Measurements from ENCODE around the gene MON2. TPM values are rescaled to one million over a fixed set of nuclear protein-coding genes. Genes with fewer than 3 reads are reported as not detected.
A peak's percentile ranks its signal among the peaks of the same experiment; 100 is the strongest.
"Not testable (repeated sequence)": the region's sequence is repeated elsewhere in the genome, so short reads cannot be mapped to it uniquely, and the experiment has no call there.

MON2 gene
- polyA plus RNA-seq (2013, experiment 1 of 2; ENCODE audit: insufficient read length), result 30.3 TPM
- polyA plus RNA-seq (2013, experiment 2 of 2; ENCODE audit: insufficient read length), result 32.0 TPM

DNA sequence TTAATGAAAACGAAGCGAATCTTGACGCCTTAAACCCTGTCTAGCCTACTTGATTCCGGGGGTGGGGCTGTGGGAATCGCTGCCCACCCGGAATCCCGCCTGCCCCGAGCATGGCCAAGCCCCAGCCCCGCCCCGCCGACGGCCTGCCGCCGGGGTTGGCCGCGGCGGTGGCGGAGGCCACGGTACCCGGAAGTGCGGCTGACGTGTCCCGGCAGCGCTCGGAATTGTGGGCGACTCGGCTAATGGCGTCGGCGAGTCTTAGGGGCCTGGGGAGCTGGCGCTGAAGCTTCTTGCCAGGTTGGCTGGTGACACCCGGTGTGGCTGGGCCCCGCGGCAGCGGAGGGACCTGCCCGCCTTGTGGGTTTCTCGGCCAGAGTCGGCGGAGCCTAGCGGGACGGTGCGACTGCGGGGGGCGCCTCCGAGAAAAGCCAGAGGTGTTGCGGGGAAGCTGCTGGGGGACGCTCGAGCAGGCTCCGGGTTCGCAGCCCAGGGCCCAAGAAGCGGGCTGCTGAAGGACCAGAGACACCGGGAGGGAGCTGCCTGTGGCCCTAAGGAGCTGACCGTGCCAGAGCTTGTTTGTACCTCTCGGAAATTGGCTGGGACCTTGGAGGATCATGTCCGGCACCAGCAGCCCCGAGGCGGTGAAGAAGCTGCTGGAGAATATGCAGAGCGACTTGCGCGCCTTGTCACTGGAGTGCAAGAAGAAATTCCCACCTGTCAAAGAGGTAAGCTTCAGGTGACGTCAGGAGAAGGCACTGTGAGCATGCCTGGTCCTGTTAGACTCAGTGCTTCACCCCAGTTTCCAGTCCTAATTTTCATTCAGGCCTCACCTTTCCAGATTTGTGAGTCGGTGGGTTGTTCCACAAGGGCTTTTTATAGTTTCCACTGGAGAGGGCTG is at the start of gene MON2:
Gene MON2 (plus strand): TSS at position 233 of the 898 bp plus-strand sequence. CDS start 382 bp downstream, at position 615.
- DNase-seq, result peak; percentile 86

DNA sequence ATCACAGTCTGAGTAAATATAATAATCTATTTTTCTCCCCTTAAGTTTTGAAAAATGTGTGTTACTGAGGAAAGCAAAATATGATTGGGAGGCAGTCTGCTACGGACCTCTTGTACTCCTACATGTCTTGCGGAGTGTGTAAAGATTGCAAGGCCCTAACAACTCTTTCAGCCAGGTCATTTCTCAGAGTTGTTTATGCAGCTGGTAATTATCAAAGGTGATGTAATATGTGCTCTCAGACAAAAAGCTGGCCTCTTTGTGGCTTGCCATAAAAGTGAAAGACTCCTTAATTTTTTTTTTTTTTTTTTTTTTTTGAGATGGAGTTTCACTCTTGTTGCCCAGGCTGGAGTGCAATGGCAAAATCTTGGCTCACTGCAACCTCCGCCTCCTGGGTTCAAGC is 40.5 kb upstream of the MON2 start:
- DNase-seq, result no peak

- no peak for DNase-seq
Observed at GRCh38 chr12:62429457-62429856, 37.2 kb upstream of the MON2 start.

GRCh38 chr12:62434494-62435302 is 31.9 kb upstream of the MON2 start:
- no peak for DNase-seq

DNA sequence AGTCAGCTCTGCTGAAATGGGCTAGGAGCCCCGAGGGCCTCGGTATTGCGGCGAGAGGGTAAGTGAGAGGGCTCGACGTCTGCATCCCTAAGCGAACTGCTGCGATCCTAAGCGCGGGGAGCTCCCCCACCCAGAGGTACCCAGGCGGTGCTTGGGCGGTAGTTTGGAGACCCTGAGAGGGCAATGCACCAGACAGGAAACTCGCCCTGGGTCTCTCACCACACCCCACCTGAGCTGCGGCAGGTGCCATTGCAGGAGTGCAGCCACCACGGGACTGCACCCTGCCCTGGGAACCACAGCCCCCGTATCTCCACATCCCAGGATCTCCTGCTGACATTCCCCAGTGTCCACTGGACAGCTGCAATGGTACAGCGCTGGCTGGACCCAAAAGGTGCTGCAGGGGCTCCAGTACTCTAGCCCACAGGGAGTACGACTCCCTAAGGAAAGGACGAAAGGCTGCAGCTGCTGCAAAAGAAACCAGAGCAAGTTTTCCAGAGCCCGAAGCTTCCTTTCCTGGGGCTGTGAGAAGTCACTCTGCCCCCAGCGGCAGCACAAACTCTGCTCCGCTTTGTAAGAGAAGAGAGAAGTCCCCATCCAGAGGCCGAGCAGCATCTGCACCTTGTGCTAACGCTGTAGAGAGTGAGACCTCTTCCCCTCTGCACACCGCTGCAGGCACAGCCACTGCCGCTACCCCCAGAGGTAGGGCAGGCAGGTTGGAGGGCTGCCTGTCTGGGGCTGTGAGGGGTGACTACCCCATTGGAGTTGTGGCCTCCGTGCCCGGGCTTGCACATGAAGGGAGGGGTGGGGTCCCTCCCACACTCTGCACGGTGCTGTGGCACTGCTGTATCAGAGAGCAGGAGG is 31.1 kb upstream of the MON2 start:
- DNase-seq, result peak; percentile 65

- no peak for DNase-seq
Observed at GRCh38 chr12:62436164-62436503, 30.5 kb upstream of the MON2 start.

DNA sequence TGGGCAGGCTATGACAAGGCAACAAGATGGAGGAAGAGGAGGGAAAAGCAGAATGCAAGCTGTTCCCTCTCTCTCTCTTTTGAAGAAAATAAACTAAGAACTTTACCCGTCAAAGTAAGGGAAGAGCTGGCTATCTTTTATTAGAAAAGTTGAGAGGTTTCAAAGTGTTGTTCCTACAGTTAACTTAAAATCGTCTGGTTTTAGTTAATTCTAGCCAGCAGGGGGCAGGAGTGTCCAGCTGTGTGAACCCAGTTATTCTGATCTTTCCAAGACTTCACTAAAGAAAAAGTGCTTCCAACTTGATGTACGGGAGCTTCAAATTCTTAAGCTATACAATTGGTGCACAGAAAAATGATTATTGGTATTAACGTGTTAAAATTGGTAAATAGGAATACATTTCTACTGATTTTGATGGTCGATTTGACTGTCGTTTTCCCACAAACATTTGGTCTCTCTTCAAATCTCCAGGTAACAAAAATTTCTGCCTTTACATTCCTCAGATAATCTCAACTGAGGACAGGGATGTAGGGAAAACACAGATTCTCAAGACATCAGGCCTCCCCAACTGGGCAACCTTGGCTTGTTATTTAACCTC is 28.4 kb upstream of the MON2 start:
- DNase-seq, result peak; percentile 54

DNA sequence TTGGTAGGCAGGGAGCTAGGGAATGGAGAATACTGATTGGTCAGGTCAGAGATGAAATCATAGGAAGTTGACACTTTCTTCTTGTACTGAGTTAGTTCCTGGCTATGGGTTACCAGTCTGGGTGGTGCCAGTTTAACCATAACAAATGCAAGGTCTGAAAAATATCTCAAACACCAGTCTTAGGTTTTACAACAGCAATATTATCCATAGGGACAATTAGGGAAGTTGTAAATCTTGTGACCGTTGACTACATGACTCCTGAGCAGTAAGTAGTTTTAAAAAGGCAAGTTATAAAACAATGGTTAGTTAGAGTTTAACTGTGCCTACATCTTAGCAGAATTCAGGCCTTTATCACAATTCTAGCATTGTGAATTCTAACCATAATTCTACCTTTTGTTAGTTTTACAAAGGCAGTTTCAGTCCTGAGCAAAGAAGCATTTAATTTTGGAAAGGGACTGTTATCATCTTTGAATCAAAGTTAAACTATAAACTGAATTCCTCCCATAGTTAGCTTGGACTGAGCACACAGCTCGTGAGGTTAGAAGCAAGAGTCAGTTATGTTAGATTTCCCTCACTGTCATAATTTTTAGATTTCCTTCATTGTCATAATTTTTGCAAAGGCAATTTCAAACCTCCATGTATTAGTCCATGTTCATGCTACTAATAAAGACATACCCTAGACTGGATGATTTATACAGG is 19.7 kb upstream of the MON2 start:
- no peak for DNase-seq

GRCh38 chr12:62448436-62448835 is 18.2 kb upstream of the MON2 start:
- no peak for DNase-seq

GRCh38 chr12:62455429-62455828 is 11.2 kb upstream of the MON2 start:
- DNase-seq, result not testable (repeated sequence)

- no peak for DNase-seq
Observed at GRCh38 chr12:62458626-62459025, 8.0 kb upstream of the MON2 start.

DNA sequence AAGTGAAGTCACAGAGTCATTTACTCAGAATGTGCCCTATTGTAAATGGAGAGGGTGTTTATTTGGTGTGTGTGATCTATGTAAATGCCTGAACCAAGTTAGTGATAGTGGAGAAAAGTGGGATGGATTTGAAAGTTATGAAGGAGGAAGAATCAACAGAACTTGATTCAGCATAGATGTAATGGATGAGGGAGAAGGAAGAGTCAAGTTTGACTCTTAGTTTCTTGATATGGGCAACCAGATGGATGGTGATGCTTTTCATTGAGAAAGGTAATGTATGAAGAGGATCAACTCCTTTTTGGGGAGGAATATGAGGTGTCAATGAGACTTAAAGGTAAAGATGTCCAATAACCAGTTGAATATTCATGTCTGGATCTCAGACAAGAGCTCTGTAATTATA is 6.7 kb upstream of the MON2 start:
- no peak for DNase-seq

DNA sequence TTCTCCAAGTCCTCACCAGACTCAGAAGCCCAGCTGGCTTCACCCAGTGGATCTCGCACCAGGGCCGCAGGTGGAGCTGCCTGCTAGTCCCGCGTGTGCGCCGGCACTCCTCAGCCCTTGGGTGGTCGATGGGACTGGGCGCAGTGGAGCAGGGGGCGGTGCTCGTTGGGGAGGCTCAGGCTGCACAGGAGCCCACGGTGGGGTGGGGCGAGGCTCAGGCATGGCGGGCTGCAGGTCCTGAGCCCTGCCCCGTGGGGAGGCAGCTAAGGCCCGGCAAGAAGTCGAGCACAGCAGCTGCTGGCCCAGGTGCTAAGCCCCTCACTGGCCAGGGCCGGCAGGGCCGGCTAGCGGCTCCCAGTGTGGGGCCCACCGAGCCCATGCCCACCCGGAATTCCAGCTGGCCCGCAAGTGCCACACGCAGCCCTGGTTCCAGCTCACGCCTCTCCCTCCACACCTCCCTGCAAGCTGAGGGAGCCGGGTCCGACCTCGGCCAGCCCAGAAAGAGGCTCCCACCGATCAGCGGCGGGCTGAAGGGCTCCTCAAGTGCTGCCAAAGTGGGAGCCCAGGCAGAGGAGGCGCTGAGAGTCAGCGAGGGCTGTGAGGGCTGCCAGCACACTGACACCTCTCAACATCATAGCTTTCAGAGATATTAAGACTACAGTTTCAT is 5.3 kb upstream of the MON2 start:
- not testable (repeated sequence) for DNase-seq

GRCh38 chr12:62463252-62463651 is 3.4 kb upstream of the MON2 start:
- not testable (repeated sequence) for DNase-seq

- peak; percentile 28 for DNase-seq
Observed at GRCh38 chr12:62466018-62466593, 520 bp upstream of the MON2 start.

- no peak for DNase-seq
Observed at GRCh38 chr12:62468397-62468796, 1.8 kb downstream of the MON2 start.

- no peak for DNase-seq
Observed at GRCh38 chr12:62468935-62469334, 2.3 kb downstream of the MON2 start.

DNA sequence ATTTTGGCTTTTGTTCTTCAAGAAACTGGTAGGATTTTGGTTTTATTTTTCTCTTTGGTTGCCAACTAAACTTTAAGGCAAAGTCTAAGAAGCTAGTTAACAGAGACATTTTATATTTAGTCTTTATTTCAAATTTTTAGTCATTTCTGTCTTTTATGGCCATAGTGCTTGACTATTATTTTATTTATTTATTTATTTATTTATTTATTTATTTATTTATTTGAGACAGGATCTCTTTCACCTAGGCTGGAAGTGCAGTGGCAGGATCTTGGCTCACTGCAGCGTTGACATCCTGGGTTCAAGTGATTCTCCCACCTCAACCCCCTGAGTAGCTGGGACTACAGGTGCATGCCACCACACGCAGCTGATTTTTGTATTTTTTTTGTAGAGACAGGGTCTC is 3.1 kb downstream of the MON2 start:
- DNase-seq, result no peak

DNA sequence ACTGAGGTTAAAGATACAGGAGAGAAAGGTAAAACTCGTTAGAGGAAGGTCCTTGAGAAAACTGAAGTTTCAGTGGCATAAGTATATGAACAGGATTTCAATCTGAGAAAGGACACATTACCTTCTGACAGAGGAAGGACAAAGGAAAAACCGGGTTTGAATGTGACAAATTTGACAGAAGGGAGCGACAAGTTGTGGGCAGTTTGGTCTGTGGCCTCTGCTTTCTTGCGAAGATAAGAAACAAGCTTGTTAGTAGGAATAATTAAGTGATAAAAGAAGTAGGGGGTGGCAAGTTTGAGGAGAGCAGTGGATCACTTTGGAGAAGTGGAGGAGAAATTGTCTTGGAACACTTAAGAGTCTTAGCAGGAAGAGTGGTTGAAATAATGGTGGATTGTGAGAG is 5.1 kb downstream of the MON2 start:
- no peak for DNase-seq

- no peak for DNase-seq
Observed at GRCh38 chr12:62472472-62472871, 5.8 kb downstream of the MON2 start.

All from fibroblast of skin of abdomen (primary cell).